MM.1S (cell line): ENCODE data around the gene ACAD9.

ENCODE experiments used
- DNase-seq: peaks from one replicate; pipeline ENCODE4 v3.0.0-alpha.2; 2015
- H2AFZ ChIP-seq: fragments of 300-600 bp; sonication (generic); 2 replicates; pipeline ENCODE4 v1.6.0; 2016; ENCODE audit warnings: antibody characterized with exemption, low read length
- H3F3A ChIP-seq: fragments of 300-600 bp; sonication (generic); 2 replicates; pipeline ENCODE4 v1.6.1; 2016; ENCODE audit warnings: mild to moderate bottlenecking, antibody characterized with exemption, low read length, moderate library complexity, mixed read lengths; ENCODE audit not compliant: insufficient read depth
- H3K27ac ChIP-seq: fragments of 300-600 bp; sonication (generic); 2 replicates; pipeline ENCODE4 v1.5.1; 2016; ENCODE audit warnings: mild to moderate bottlenecking, low read length
- H3K27me3 ChIP-seq: fragments of 300-600 bp; sonication (generic); replicated peaks from 2 replicates; pipeline ENCODE4 v1.6.0; 2016; ENCODE audit warnings: low read length; ENCODE audit not compliant: insufficient read depth
- H3K36me3 ChIP-seq: fragments of 300-600 bp; sonication (generic); replicated peaks from 2 replicates; pipeline ENCODE4 v1.6.1; 2016; ENCODE audit warnings: mild to moderate bottlenecking, low read length, mixed read lengths; ENCODE audit not compliant: insufficient read depth
- H3K4me1 ChIP-seq: fragments of 300-600 bp; sonication (generic); 2 replicates; pipeline ENCODE4 v1.6.1; 2016; ENCODE audit warnings: low read length, mixed read lengths
- H3K4me2 ChIP-seq: fragments of 300-600 bp; sonication (generic); 2 replicates; pipeline ENCODE4 v1.6.0; 2016; ENCODE audit warnings: low read depth, low read length
- H3K4me3 ChIP-seq: fragments of 300-600 bp; sonication (generic); 2 replicates; pipeline ENCODE4 v1.5.1; 2016; ENCODE audit warnings: low read length, mixed read lengths
- H3K79me2 ChIP-seq: fragments of 300-600 bp; sonication (generic); 2 replicates; pipeline ENCODE4 v1.6.1; 2016; ENCODE audit warnings: mixed run types, low read length, mixed read lengths
- H3K9ac ChIP-seq: fragments of 300-600 bp; sonication (generic); 2 replicates; pipeline ENCODE4 v1.6.1; 2016; ENCODE audit warnings: low read length, mixed read lengths
- H3K9me2 ChIP-seq: fragments of 300-600 bp; sonication (generic); replicated peaks from 2 replicates; pipeline ENCODE4 v1.6.1; 2016; ENCODE audit warnings: mild to moderate bottlenecking, low read length, mixed read lengths; ENCODE audit not compliant: insufficient read depth
- H3K9me3 ChIP-seq: fragments of 300-600 bp; sonication (generic); replicated peaks from 2 replicates; pipeline ENCODE4 v1.6.1; 2016; ENCODE audit warnings: mild to moderate bottlenecking, low read length, mixed read lengths; ENCODE audit not compliant: insufficient read depth
- H4K20me1 ChIP-seq: fragments of 300-600 bp; sonication (generic); 2 replicates; pipeline ENCODE4 v1.6.1; 2016; ENCODE audit warnings: mild to moderate bottlenecking, low read length, moderate library complexity, mixed read lengths; ENCODE audit not compliant: insufficient read depth
- EZH2 ChIP-seq: fragments of 300-600 bp; sonication (generic); optimal IDR thresholded peaks from 2 replicates; pipeline ENCODE3; 2017; ENCODE audit warnings: low read depth, mild to moderate bottlenecking, antibody characterized with exemption, low read length, mixed read lengths
- EZH2phosphoT487 ChIP-seq: fragments of 300-600 bp; sonication (generic); IDR thresholded peaks from 2 replicates; pipeline ENCODE4 v1.6.1; 2018; ENCODE audit warnings: antibody characterized with exemption, low read length
- TF ChIP-seq, protein P1 (sequence below): fragments of 300-600 bp; sonication (generic); IDR thresholded peaks from 2 replicates; pipeline ENCODE4 v1.5.1; 2016; ENCODE audit warnings: antibody characterized with exemption, low read length, mixed read lengths

ACAD9 gene

GRCh38 chr3:128956440-128956839, 77.0 kb downstream of the ACAD9 start:
- Histone ChIP-seq H3K9ac (no peak overlapping the region), H2AFZ (no peak overlapping the region), H3K79me2 (no peaks in the 10 kb centered on the region), H3K4me2 (no peak overlapping the region), H3K4me1 (no peaks in the 10 kb centered on the region), H3K36me3 (no peaks in the 10 kb centered on the region), H3K9me2 (no peaks in the 10 kb centered on the region), H4K20me1 (no peaks in the 10 kb centered on the region), H3K4me3 (no peak overlapping the region), H3K27me3 (no peaks in the 10 kb centered on the region), H3K27ac (no peak overlapping the region), H3K9me3 (no peaks in the 10 kb centered on the region), H3F3A (no peaks in the 10 kb centered on the region)
- no peak for DNase-seq
- TF ChIP-seq, protein P1, sequence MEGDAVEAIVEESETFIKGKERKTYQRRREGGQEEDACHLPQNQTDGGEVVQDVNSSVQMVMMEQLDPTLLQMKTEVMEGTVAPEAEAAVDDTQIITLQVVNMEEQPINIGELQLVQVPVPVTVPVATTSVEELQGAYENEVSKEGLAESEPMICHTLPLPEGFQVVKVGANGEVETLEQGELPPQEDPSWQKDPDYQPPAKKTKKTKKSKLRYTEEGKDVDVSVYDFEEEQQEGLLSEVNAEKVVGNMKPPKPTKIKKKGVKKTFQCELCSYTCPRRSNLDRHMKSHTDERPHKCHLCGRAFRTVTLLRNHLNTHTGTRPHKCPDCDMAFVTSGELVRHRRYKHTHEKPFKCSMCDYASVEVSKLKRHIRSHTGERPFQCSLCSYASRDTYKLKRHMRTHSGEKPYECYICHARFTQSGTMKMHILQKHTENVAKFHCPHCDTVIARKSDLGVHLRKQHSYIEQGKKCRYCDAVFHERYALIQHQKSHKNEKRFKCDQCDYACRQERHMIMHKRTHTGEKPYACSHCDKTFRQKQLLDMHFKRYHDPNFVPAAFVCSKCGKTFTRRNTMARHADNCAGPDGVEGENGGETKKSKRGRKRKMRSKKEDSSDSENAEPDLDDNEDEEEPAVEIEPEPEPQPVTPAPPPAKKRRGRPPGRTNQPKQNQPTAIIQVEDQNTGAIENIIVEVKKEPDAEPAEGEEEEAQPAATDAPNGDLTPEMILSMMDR, result no peak
- TF ChIP-seq EZH2 (no peak), EZH2phosphoT487 (no peak)
